MM.1S (cell line): ENCODE data around the gene C11orf86.

Experiments
- CTCF ChIP-seq: fragments of 300-600 bp; sonication (generic); IDR thresholded peaks from 2 replicates; pipeline ENCODE4 v1.5.1; 2016; ENCODE audit warnings: antibody characterized with exemption, low read length, mixed read lengths
- EZH2 ChIP-seq: fragments of 300-600 bp; sonication (generic); optimal IDR thresholded peaks from 2 replicates; pipeline ENCODE3; 2017; ENCODE audit warnings: low read depth, mild to moderate bottlenecking, antibody characterized with exemption, low read length, mixed read lengths

GRCh38 chr11:66934950-66935779 lies 39.9 kb upstream of the C11orf86 start:
- TF ChIP-seq CTCF (no peak), EZH2 (no peak)
